ENCODE results near the gene COG7.

The COG7 gene

DNA sequence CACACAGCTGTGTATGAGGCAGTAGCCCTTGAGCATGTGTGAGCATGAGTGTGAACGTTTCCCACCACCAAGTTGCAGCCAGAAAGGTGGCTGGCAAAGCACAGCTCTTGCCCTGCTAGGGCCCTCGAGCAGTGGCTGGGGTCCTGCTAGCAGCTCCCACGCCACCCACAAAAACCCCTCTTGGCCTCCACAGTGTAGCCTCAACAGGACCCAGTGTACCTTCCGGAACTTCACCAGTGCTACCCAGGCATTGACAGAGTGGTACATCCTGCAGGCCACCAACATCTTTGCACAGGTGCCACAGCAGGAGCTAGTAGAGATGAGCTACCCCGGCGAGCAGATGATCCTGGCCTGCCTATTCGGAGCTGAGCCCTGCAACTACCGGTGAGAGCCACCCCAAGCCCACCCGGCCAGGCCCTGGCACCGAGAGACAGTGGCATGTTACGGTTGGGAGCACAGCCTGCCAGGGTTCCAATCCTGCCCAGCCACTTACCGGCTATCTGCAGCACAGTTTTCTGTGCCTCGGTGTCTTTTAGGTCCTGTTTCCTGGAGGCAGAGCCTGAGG, 97.8 kb downstream of the COG7 start:
- no peak for DNase-seq

DNA sequence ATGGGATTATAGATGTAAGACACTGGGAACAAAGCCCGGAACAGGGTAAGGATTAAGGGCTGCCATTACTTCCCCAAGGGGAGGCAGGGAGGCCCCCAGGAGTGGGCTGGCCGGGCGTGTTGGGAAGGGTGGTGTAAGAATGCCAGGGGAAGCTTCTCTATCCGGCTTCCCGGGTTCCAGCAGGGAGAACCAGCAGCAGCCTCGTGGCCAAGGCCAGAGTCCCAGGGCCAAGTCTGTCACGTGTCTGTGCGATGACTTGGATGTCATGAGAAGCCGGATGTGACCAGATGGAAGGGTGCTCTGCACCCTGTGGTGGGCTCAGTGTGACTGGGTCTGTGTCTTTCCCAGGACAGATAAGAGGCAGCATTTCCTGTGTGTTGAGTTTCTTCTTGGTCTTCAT, 98.7 kb downstream of the COG7 start:
- no peak for DNase-seq

DNA sequence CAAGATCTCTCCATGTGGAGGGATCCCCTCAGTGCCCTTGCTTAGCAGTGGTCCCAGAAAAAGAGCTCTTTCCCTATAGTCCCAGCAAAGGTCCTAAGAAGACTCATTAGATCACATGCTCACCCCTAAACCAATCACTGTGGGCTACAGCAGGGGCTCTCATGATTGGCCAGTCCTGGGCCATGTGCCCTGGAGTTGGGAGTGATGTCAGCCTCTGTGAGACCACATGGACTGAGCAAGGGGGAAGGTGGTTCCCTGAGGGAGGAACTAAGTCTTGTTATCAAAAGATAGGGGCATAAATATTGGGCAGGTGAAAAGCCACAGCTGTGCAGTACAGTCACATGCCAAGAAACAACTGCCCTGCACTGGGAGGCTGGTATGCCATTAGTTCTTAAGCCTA, 99.5 kb downstream of the COG7 start:
- DNase-seq, result no peak

DNA sequence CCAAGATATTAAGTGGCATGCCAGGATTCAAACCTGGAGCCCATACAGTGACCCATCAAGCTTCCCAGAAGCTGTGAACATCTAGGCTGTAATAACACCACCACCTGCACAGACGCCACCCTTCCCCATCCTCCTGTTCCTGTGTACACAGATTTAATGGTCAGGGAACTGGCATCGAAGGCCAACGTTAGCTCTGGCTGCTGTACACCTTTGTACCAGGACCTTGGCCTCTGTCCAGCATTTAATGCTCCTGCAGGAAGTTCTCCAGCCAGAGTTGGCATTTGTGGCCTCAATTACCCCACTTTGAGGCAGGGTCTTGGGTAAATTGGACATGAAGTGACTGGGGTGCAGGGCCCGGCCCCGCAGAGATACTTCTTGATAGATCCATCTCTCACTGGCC, 101.6 kb downstream of the COG7 start:
- no peak for DNase-seq

DNA sequence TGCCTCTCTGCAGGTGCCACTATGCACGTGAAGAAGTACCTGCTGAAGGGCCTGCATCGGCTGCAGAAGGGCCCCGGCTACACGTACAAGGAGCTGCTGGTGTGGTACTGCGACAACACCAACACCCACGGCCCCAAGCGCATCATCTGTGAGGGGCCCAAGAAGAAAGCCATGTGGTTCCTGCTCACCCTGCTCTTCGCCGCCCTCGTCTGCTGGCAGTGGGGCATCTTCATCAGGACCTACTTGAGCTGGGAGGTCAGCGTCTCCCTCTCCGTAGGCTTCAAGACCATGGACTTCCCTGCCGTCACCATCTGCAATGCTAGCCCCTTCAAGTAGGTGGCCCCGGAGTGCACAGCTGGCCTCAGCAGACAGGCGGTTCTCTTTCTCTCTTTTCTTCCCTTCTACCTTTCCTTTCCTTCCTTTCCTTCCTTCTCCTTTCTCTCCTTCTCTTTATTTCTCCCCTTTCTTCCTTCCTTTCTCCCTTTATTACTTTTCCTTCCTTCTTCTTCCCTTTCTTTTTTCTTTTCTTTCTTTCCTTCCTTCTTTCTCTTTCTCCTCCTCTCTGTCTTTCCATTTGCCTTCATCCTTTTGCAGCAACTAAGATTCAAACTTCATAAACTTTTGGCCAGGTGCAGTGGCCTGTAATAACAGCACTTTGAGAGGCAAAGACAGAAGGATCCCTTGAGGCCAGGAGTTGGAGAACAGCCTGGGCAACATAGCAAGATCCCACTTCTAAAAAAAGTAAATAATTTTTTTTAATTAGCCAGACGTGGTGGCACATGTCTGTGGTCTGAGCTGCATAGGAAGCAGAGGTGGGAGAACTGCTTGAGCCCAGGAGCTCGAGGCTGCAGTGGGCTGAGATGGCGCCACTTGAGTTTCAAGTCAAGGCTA, 104.2 kb downstream of the COG7 start:
- DNase-seq, result no peak

DNA sequence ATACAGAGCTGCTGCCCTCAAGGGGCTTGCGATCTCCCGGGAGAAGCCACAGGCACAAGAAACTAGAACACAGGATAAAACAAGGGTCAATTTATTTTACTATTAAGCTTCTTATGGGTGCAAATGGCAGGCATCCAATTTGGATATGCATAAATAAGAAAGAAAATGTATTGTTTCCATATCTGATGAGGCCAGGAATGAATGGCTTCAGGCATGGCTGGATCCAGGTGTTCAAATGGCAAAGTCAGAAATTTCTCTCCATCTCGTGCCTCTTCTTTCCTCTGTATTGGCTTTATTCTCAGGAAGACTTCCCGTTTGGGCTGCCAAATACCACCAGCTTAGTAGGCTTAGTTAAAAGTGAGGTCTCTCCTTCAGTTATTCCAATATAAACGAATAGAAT, 107.8 kb downstream of the COG7 start:
- no peak for DNase-seq

DNA sequence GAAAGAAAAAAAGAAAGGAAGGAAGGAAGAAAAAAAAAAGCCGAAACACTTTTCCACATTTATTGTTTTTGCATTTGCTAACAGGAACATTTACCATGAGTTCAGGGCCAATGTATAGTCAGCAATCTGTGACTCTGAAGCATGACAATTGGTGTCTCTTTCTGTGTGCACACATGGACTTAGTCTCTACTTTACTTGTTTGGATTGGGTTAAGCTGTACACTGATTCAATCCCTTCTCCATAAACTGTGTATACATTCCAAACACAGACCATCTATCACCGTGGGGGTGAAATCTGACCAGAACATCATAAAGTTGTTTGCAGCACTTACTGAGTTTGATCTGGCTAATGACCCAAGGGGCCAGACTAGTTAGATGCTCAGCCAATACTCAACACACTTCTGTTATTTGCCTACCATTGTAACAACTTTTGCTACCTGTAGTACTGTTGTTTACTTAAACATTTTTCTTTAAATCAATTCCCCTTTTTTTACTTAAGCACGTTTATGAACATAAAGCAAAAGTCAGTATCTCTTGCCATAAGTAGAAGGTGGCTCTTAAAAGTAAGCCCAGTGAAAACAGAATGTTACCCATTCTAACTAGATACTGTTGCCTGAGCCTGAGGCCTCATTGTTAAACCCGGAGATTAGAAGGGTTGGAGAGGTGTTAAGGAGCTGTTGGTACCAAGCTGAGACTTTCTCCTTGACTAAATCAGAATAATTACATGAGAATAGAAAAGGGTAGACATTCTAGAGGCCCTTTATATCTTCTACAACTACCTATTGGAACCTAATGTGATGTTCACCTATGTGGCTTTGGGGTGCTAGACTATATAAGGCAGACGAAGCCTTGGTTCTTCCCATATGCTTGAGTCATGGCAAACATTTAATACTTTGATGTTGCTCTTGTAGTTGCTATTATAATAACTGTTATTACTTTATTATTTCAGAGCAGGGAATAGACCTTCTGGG, 109.1 kb downstream of the COG7 start:
- no peak for DNase-seq

DNA sequence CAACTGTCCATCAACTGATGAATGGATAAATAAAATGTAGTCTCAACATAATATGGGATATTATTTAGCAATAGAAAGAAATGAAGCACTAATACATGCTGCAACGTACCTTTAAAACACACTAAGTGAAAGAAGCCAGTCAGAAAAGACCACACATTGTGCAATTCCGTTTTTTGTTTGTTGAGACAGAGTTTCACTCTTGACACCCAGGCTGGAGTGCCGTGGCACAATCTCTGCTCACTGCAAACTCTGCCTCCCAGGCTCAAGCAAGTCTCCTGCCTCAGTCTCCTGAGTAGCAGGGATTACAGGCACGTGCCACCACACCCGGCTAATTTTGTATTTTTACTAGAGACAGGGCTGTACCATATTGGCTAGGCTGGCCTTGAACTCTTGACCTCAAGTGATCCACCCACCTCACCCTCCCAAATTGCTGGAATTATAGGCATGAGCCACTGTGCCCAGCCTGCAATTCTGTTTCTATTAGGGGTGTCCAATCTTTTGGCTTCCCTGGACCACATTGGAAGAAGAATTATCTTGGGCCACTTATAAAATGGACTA, 110.8 kb downstream of the COG7 start:
- no peak for DNase-seq

DNA sequence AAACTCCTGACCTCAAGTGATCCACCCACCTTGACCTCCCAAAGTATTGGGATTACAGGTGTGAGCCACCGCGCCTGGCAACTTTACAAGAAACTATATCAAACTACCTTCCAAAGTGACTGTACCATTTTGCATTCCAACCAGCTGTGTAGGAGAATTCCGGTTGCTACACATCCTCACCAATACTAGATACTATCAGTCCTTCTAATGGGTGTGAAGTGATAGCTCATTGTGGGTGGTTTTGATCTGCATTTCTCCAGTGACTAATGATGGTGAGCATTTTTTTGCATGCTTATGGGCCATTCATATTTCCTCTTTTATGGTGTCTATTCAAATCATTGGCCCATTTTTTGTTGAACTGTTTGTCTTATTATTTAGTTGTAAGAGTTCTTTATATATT, 113.2 kb downstream of the COG7 start:
- DNase-seq, result no peak

All from right hindlimb (tissue), 1 donor.